SK-N-MC (cell line): ENCODE results near the gene ADGRD2.

Experiments used
- EZH2 ChIP-seq: fragments of 200-600 bp; sonication (generic); IDR thresholded peaks from one replicate; pipeline ENCODE4 v1.6.1; 2017; ENCODE audit warnings: antibody characterized with exemption
- FOXP2 ChIP-seq: optimal IDR thresholded peaks from 2 replicates; pipeline ENCODE3; 2011; ENCODE audit warnings: mild to moderate bottlenecking, moderate library complexity; ENCODE audit not compliant: insufficient read depth; ENCODE audit errors: extremely low read length, control extremely low read depth
- POLR2AphosphoS5 ChIP-seq: IDR thresholded peaks from 2 replicates; pipeline ENCODE4 v1.6.1; 2012; ENCODE audit warnings: mild to moderate bottlenecking, low read depth, low read length, borderline replicate concordance

- TF ChIP-seq EZH2 = no peak
- no peak for TF ChIP-seq POLR2AphosphoS5
- TF ChIP-seq FOXP2 = no peak
Measured at GRCh38 chr9:124489222-124489621, 39.0 kb downstream of the ADGRD2 start.
